Measurements from ENCODE around the gene MACC1. TPM values are rescaled to one million over a fixed set of nuclear protein-coding genes. Genes with fewer than 3 reads are reported as not detected.

The MACC1 gene
- total RNA-seq, 1 donor from 2014 or later, result 24.7 TPM

DNA sequence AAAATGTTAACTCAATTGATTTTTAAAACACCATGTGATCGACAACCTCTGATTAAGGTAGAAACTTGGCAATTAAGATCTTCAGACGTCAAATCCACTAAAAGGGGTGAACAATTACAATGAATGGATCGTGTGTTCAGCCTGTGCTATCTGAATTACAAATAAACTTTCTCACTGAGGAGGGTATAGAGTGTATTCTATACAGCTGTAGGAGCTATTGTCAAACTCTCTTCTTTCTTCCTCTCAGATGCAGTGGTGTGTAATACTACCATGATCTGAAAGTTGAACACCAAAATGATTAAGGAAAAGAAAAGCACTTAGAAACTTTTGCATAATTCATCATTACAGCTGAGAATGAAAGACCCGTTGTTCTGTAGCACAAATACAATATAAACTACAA is 32.2 kb upstream of the MACC1 start:
- H3K9me3 ChIP-seq, result no peaks in the 10 kb centered on the region
- H3K27ac ChIP-seq, result no peak overlapping the region
- H3K27me3 ChIP-seq (ENCODE audit: low read depth), result no peaks in the 10 kb centered on the region
- H3K4me1 ChIP-seq, result no peaks in the 10 kb centered on the region
- ATAC-seq (no peak), DNase-seq (no peak)
- H3K4me3 ChIP-seq, result no peak overlapping the region
- H3K36me3 ChIP-seq, result no peaks in the 10 kb centered on the region
- TF ChIP-seq, protein P1, sequence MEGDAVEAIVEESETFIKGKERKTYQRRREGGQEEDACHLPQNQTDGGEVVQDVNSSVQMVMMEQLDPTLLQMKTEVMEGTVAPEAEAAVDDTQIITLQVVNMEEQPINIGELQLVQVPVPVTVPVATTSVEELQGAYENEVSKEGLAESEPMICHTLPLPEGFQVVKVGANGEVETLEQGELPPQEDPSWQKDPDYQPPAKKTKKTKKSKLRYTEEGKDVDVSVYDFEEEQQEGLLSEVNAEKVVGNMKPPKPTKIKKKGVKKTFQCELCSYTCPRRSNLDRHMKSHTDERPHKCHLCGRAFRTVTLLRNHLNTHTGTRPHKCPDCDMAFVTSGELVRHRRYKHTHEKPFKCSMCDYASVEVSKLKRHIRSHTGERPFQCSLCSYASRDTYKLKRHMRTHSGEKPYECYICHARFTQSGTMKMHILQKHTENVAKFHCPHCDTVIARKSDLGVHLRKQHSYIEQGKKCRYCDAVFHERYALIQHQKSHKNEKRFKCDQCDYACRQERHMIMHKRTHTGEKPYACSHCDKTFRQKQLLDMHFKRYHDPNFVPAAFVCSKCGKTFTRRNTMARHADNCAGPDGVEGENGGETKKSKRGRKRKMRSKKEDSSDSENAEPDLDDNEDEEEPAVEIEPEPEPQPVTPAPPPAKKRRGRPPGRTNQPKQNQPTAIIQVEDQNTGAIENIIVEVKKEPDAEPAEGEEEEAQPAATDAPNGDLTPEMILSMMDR (IDR thresholded peaks at IDR 0.05), result no peak
- intact Hi-C loops (cut with DNase I), result no loop called here

DNA sequence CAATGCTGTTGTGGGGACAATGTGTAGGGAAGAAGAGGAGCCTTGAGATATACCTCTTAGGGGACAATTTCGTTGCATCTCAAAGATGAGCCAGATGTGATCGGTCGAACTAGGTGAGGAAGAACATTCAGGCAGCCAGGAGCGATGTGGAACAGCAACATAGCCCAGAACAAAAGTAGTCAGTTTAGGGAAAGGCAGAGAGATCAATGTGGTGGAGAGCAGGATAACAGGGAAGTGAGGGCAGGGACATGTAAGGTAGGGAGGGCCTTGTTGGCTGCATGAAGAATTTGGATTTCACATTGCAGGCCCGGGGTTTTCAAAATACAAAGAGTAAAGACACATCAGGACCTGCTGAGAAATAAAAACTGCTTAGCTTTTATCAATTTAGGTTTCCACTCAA is 29.1 kb upstream of the MACC1 start:
- DNase-seq, result no peak
- Histone ChIP-seq H3K27ac (no peak overlapping the region), H3K4me1 (peaks cover 3% of the 10 kb centered on the region), H3K9me3 (no peaks in the 10 kb centered on the region), H3K4me3 (no peak overlapping the region), H3K27me3 (ENCODE audit: low read depth) (no peaks in the 10 kb centered on the region), H3K36me3 (no peaks in the 10 kb centered on the region)
- intact Hi-C loops (cut with DNase I), result no loop called here
- ATAC-seq, result no peak
- TF ChIP-seq, protein P1 (IDR thresholded peaks at IDR 0.05), result no peak

DNA sequence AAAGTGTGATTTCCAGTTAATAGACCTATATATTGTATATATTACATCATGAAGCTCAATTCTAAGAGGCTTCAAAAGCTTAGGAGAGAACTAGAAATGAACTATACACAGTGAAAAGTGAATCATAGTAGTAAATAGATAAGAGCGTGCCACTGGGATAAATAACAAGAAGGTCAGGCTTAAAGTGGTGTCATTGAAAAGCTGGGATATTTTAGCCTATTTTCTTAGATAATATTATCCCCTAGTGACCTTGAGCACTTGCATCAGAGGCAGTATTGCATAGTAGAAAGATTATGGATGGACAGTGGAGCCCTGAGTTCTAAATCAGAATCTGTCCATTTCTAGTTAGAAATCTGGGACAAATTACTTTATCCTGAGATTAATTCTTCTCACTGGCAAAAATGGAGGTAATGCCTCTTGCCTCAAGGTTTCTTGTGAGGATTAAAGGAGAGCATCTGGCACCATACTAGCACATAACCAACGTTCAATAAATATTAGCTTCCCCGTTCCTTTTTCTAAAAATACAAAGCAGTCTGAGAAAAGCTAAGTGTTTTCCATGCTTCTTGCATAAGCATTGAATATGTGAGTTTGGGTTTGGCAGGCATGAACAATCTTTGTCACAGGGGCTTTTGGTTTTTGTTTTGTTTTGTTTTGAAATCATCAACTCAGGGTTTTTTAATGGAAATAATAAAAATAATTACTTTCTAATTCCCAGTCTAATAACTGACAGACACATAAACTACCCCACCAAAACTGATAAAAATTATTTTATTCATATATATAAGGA is 27.3 kb upstream of the MACC1 start:
- no peak for ATAC-seq
- Histone ChIP-seq H3K9me3 (no peaks in the 10 kb centered on the region), H3K4me1 (peaks cover 5% of the 10 kb centered on the region), H3K36me3 (no peaks in the 10 kb centered on the region), H3K4me3 (no peak overlapping the region), H3K27me3 (ENCODE audit: low read depth) (no peaks in the 10 kb centered on the region), H3K27ac (no peak overlapping the region)
- intact Hi-C loops (cut with DNase I), result no loop called here
- no peak for DNase-seq
- TF ChIP-seq, protein P1 (IDR thresholded peaks at IDR 0.05), result no peak

DNA sequence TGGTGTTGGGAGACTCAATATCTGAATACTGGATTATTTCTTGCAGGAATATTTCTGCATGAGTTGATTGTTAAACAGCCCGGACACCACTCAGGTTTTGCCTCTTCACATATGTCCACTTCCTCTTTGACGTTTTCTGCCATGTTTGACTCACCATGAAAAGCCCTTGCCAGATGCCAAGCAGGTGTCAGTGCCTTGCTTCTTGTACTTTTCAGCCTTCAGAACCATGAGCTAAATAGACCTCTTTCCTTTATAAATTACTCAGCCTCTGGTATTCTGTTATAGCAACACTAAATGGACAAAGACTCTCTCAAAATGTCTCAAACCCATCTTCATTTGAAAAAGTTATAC is 24.7 kb upstream of the MACC1 start:
- Histone ChIP-seq H3K36me3 (no peaks in the 10 kb centered on the region), H3K9me3 (no peaks in the 10 kb centered on the region), H3K4me3 (no peak overlapping the region), H3K27ac (no peak overlapping the region), H3K27me3 (ENCODE audit: low read depth) (no peaks in the 10 kb centered on the region), H3K4me1 (peaks cover 5% of the 10 kb centered on the region)
- intact Hi-C loops (cut with DNase I), result no loop called here
- ATAC-seq (no peak), DNase-seq (no peak)
- TF ChIP-seq, protein P1 (IDR thresholded peaks at IDR 0.05), result no peak

DNA sequence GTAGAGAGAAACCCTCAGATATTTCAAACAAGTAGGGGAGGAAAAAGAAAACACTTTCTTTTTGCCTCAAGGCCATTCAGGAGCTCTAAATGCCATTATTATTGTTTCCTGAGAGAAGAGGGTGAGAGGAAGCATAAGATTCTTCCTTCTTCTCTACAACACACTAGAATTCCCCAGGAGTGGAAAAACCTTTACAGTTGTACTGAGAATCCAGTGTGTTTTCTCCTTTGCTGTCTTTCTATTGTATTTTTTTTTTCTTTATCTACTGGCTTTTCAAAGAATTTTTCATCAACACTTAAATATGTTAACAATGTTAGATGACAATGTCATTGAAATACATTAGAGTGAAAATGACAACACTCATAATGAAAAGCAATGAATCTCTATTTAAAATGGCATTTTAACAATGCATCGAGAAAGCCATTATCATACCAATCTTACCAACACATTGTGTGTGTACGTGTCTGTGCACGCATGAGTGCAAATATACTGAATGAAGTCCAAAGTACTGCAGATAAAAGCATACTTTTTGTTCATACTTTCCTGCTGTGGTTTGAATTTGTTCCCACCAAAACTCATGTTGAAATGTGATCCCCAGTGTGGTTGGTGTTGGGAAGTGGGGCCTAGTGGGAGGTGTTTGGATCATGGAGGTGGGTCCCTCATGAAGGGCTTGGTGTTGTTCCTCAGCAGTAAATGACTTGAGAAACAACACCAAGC is 24.2 kb upstream of the MACC1 start:
- no peak for ATAC-seq
- no peak for DNase-seq
- intact Hi-C loops (cut with DNase I), result no loop called here

More for the DNA sequence above, 24.2 kb upstream of the MACC1 start:
- Histone ChIP-seq H3K27ac (no peak overlapping the region), H3K9me3 (no peaks in the 10 kb centered on the region), H3K27me3 (ENCODE audit: low read depth) (no peaks in the 10 kb centered on the region), H3K4me1 (peaks cover 5% of the 10 kb centered on the region), H3K36me3 (no peaks in the 10 kb centered on the region), H3K4me3 (no peak overlapping the region)
- TF ChIP-seq, protein P1 (IDR thresholded peaks at IDR 0.05), result no peak

All from lower lobe of right lung (tissue), 2 donors.